GM21390 (cell line): ENCODE measurements around the gene HSD17B7.
"Not testable (repeated sequence)": the region's sequence is repeated elsewhere in the genome, so short reads cannot be mapped to it uniquely, and the experiment has no call there.

Experiments used
- ATAC-seq: cut with Tn5 transposase; IDR thresholded peaks from one replicate; pipeline ENCODE4 v1.9.1; 2021; ENCODE audit not compliant: unreplicated experiment

Gene HSD17B7, protein sequence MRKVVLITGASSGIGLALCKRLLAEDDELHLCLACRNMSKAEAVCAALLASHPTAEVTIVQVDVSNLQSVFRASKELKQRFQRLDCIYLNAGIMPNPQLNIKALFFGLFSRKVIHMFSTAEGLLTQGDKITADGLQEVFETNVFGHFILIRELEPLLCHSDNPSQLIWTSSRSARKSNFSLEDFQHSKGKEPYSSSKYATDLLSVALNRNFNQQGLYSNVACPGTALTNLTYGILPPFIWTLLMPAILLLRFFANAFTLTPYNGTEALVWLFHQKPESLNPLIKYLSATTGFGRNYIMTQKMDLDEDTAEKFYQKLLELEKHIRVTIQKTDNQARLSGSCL

DNA sequence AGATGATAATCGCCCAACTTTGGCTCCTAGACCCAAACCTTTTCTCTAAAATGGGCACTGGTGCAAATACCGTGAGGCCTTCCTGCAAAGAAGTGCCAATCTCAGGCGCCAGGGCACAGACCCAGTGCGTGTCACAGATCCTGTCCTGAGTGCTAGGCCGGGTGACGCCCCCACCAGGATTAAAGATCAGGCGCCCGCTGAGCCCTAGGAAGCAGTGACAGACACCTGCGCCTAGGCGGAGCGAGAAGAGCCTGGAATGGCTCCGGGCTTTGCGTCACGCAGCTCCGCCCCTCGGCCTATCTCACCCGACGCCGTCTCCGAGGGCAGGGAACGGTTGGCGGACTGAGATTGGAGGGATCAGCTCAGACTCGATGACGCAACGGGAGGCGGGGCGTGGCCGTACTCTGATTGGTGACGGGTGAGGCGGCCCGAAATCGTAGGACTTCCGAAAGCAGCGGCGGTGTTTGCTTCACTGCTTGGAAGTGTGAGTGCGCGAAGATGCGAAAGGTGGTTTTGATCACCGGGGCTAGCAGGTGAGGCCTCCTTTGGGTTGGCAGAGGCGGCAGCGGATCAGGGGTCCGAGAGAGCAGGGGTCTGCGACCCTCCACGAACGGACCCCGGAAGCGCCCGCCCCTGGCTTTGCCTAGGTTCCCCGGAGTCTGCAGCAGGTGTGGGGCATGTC, at the start of gene HSD17B7:
HSD17B7 (plus strand) TSS at position 400 of the 682 bp plus-strand sequence; CDS start at position 499, 99 bp downstream.
- ATAC-seq = peak; percentile 99

- no peak for ATAC-seq
These were observed 49.7 kb upstream of the HSD17B7 start for GRCh38 chr1:162740755-162741154.

GRCh38 chr1:162741574-162741973, 48.9 kb upstream of the HSD17B7 start:
- no peak for ATAC-seq

DNA sequence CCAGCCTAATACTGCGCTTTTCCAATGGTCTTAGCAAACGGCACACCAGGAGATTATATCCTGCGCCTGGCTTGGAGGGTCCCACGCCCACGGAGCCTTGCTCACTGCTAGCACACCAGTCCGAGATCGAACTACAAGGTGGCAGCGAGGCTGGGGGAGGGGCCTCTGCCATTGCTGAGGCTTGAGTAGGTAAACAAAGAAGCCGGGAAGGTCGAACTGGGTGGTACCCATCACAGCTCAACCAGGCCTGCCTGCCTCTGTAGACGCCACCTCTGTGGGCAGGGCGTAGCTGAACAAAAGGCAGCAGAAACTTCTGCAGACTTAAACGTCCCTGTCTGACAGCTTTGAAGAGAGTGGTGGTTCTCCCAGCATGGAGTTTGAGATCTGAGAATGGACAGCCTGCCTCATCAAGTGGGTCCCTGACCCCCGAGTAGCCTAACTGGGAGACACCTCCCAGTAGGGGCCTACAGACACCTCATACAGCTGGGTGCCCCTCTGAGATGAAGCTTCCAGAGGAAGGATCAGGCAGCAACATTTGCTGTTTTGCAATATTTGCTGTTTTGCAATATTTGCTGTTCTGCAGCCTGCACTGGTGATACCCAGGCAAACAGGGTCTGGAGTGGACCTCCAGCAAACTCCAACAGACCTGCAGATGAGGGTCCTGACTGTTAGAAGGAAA, 44.1 kb upstream of the HSD17B7 start:
- not testable (repeated sequence) for ATAC-seq

- ATAC-seq = no peak
These were observed 37.4 kb upstream of the HSD17B7 start for GRCh38 chr1:162753001-162753658.

- ATAC-seq = no peak
These were observed 36.4 kb upstream of the HSD17B7 start for GRCh38 chr1:162753998-162754585.

DNA sequence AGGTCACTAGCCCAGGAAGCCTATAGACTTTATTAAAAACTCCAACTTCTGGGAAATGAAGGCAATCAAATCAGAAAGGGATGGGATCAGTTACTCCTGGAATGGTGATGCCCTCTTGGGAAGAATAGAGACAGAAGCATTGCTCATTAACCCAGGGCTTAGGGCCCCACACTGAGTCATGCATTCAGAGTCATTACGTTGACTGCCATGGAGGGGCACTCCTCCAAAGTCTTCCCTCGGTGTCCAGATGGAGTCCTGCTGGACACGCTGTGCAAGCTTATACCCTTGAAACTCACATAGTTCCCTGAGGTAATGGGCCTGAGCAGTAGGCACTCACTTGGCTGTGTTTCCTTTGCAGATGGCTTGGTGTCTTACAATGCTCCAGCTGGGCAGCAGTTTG, 35.2 kb upstream of the HSD17B7 start:
- no peak for ATAC-seq

- no peak for ATAC-seq
These were observed 34.0 kb upstream of the HSD17B7 start for GRCh38 chr1:162756523-162756922.

DNA sequence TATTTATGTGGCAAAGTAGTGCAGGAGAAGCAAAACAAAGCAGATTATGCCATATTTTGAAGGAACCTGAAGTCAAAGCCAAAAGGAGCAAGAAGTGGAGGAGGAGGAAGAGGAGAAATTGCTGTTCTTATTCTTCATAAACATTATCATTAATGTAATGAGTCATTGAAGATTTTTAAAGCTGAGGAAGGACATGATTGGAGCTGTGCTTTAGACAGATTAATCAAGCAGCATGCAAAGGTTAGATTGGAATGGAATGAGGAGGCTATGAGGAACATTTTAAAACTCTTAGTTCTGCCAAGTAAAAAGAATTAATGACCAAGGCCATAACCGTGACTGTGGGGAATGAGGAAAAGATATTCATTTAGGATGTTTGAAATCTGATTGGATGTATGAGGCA, 33.0 kb upstream of the HSD17B7 start:
- ATAC-seq = no peak

GRCh38 chr1:162765788-162766187, 24.7 kb upstream of the HSD17B7 start:
- ATAC-seq = no peak

GRCh38 chr1:162772571-162773154, 17.8 kb upstream of the HSD17B7 start:
- ATAC-seq = no peak

DNA sequence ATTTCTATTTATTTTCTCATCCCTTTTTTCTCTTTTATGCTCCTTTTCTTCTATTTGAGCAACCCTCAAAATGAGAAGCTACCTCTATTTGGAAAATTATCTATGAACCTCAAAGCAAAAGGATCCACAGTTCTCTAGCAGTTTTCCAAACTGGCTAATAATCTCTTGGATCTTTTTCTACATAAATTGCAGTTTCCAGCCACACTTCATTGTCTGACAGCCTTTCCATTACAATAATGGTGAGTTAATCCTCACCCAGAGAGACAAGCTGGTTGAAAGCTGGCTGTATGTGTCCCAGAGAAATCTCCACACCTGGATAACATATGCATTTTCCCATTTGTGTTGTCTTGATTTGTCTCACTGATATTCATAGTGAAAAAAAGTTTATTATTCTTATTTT, 16.5 kb upstream of the HSD17B7 start:
- ATAC-seq = no peak

DNA sequence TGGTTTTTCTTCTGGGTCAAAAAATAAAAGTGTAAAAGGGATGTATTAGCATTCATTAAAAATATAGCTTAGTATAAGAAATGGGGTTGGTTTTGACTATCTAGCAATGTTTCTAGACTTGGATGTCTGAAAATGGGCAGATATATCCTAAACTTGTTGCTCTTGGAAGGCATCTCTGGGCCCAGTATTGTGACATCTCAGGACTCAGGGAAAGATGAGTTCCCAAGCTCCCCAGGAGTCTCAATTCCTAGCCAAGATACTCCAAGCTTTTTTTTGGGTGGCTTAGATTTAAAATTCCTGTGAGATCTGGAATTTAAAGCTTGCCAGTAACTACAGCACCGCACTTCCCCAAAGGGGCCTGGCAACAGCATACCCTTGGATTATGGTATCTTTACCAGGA, 11.5 kb upstream of the HSD17B7 start:
- no peak for ATAC-seq

- ATAC-seq = no peak
These were observed 7.8 kb upstream of the HSD17B7 start for GRCh38 chr1:162782671-162783070.

DNA sequence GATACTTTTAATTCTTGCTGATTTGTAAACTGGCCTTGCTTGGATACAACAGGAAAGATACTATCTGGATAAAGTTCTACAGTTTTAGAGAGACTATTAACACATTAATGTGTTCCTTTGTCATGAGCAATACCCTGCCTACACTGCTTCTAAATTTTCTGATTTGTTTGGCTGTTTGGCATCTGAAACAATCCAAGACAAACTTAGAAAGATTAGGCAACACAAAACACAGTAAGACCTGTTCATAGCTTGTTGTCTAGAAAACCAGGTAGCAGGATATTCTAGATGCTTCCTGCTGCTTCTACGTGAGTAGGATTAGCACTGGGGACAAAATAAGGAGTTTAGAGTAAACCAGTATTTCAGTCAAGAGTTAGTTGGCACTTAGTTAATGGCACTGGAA, 5.6 kb upstream of the HSD17B7 start:
- ATAC-seq = not testable (repeated sequence)

- ATAC-seq = not testable (repeated sequence)
These were observed 1.7 kb upstream of the HSD17B7 start for GRCh38 chr1:162788783-162789182.

DNA sequence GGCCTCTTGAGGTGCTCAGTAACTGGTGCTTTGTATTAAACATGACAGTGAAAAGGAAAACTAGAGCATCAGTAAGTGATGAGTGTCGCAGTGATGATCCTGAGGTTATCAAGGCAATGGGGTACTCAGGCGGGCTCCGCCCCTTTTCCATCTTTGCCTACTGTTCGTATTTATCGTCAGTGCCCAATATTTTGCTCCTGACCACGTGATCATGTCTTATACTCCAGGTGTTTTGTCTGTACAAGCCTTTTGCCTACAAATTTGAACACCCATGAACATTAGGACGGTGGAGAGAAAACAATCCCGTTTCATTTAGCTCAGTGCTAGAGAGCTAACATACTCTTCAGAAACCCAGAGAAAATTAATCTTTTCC, 469 bp downstream of the HSD17B7 start:
- ATAC-seq = not testable (repeated sequence)

GRCh38 chr1:162794284-162794683, 3.8 kb downstream of the HSD17B7 start:
- not testable (repeated sequence) for ATAC-seq

- not testable (repeated sequence) for ATAC-seq
These were observed 6.2 kb downstream of the HSD17B7 start for GRCh38 chr1:162796617-162797279.
